A549 treated with CpdA at 1 μM for 4 hours (cell line): Measurements from ENCODE around the gene DOHH. TPM values are rescaled to one million over a fixed set of nuclear protein-coding genes. Genes with fewer than 3 reads are reported as not detected.

Experiments
- total RNA-seq: library from RNA; stranded (reverse); fragments of 200-300 nt; extraction: Qiagen RNA extraction; gene quantifications from 5 replicates; pipeline ENCODE4 v1.2.3, GENCODE V29; 2022; ENCODE audit warnings: low read depth

Gene DOHH
- 11.7 to 19.8 TPM (median 18.5 TPM) in 5 replicates for total RNA-seq

GRCh38 chr19:3500429-3501101 lies at the start of gene DOHH:
DOHH (minus strand) TSS chr19:3500674; CDS start chr19:3496814, 3,860 bp downstream.

GRCh38 chr19:3538965-3539755 lies 38.7 kb upstream of the DOHH start, which contains the start of gene TEKTIP1:
TEKTIP1 (plus strand) TSS chr19:3539174; CDS start chr19:3539178, 4 bp downstream.

GRCh38 chr19:3505598-3506383 lies 5.3 kb upstream of the DOHH start, which contains the start of gene FZR1:
FZR1 (plus strand) TSS chr19:3506311; CDS start chr19:3522990, 16,679 bp downstream.

GRCh38 chr19:3483226-3483628 lies 17.2 kb downstream of the DOHH start, which contains the start of gene SMIM44:
SMIM44 (minus strand) TSS chr19:3483441; CDS start chr19:3483403, 38 bp downstream.

GRCh38 chr19:3480383-3481091 lies 19.9 kb downstream of the DOHH start, which contains the start of gene SMIM24:
SMIM24 (minus strand) TSS chr19:3480525; CDS start chr19:3480463, 62 bp downstream.

Other genes with a start within 250 kb of the DOHH start
- 32.7 to 43.1 TPM (median 40.6 TPM) in 5 replicates for gene NFIC, start 134.1 kb downstream of the DOHH start, total RNA-seq
- gene SMIM24, start 20.1 kb downstream of the DOHH start, total RNA-seq = 0.48 to 1.1 TPM (median 0.76 TPM) in 4 of 5 replicates, not detected in the other
- not detected in 5 replicates for gene SMIM44, start 17.2 kb downstream of the DOHH start, total RNA-seq
- 22.3 to 33.5 TPM (median 29.6 TPM) in 5 replicates for gene FZR1, start 5.6 kb upstream of the DOHH start, total RNA-seq
- not detected in 5 replicates for gene TEKTIP1, start 38.5 kb upstream of the DOHH start, total RNA-seq
- 127 to 180 TPM (median 171 TPM) in 5 replicates for gene MFSD12, start 56.9 kb upstream of the DOHH start, total RNA-seq
- gene HMG20B, start 72.3 kb upstream of the DOHH start, total RNA-seq = 45.4 to 71.9 TPM (median 69.9 TPM) in 5 replicates
- 0.13 to 0.28 TPM (median 0.21 TPM) in 5 replicates for gene GIPC3, start 84.8 kb upstream of the DOHH start, total RNA-seq
- gene TBXA2R, start 106.2 kb upstream of the DOHH start, total RNA-seq = 0.54 to 0.91 TPM (median 0.74 TPM) in 5 replicates
- gene CACTIN, start 126.1 kb upstream of the DOHH start, total RNA-seq = 14.3 to 21.3 TPM (median 19.3 TPM) in 5 replicates
- 9.1 to 13.8 TPM (median 12.0 TPM) in 5 replicates for gene PIP5K1C, start 199.8 kb upstream of the DOHH start, total RNA-seq
- 0.19 to 0.96 TPM (median 0.74 TPM) in 5 replicates for gene TJP3, start 207.7 kb upstream of the DOHH start, total RNA-seq